Skeletal muscle tissue (tissue), 4 donors: ENCODE data around the gene CENPP. TPM values are rescaled to one million over a fixed set of nuclear protein-coding genes. Genes with fewer than 3 reads are reported as not detected.

ENCODE experiments used
- H3K27ac ChIP-seq: one replicate; pipeline ENCODE4 v1.7.0; 2013; ENCODE audit warnings: mild to moderate bottlenecking, low read depth, low read length, inconsistent platforms
- H3K27me3 ChIP-seq, 3 donors: one replicate each; pipeline ENCODE4 v1.7.0; 2013; ENCODE audit warnings: low read length in 3 of 3; ENCODE audit not compliant: control insufficient read depth in 3 of 3, insufficient read depth in 3 of 3
- H3K36me3 ChIP-seq, 3 donors: one replicate each; pipeline ENCODE4 v1.7.0; 2013; ENCODE audit warnings: low read length in 3 of 3; ENCODE audit not compliant: control insufficient read depth in 3 of 3, insufficient read depth in 3 of 3
- H3K4me1 ChIP-seq, 3 donors: one replicate each; pipeline ENCODE4 v1.7.0; 2013; ENCODE audit warnings: low read length in 3 of 3, mild to moderate bottlenecking in 3 of 3; ENCODE audit not compliant: control insufficient read depth in 3 of 3, insufficient read depth in 3 of 3
- H3K4me3 ChIP-seq, 3 donors: one replicate each; pipeline ENCODE4 v1.7.0; 2013; ENCODE audit warnings: low read length in 3 of 3
- H3K9ac ChIP-seq, 3 donors: one replicate each; pipeline ENCODE4 v1.7.0; 2013; ENCODE audit warnings: low read length in 3 of 3, mild to moderate bottlenecking in 3 of 3, moderate library complexity in 2 of 3, low read depth in 1 of 3
- H3K9me3 ChIP-seq, 3 donors: one replicate each; pipeline ENCODE4 v1.7.0; 2013; ENCODE audit warnings: low read length in 3 of 3; ENCODE audit not compliant: control insufficient read depth in 3 of 3
- total RNA-seq: library from RNA; depleted of rRNA; stranded (reverse); fragments of >200 nt; gene quantifications from one replicate; pipeline ENCODE4 v1.2.3, GENCODE V29; 2014
- donor health status: Osteomylitis.

The CENPP gene
- 15.7 TPM for total RNA-seq

DNA sequence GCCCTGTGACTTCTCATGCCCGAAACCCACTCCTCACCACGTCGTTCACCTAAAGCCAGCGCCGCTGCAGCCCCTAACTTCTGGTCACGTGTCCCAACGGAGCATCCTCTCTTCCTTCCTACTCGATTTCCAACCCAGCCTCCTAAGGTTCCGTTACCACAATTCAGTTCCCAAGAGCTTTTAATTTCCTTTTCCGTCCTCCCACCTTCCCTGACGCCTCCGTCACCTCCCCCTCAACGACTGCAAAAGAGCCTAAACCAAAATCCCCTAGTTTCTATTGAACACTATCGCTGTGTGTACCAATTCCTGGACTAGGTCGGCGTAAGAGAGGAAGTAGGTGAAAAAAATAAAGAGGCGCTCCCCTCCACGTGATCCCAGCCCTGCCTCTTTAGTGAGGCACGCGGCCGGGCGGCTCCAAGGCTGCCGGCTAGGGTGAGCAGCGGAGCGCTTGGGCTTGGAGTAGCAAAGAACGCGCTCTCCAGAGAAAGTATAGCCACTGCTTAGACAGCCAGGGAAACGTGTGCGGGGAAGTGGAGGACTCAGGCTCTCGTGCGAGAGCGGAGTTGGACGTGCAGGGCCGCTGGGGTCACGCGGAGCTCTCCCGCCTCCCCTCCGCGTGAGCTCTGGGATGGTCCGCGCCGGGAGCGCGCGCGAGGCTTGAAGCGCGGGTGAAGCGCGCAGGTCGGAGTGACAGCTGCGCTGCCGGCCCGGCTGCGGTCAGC lies at the start of gene CENPP, which contains the start of gene NOL8:
TSS of gene CENPP (plus strand) at position 685 of the 722 bp plus-strand sequence.
TSS of gene NOL8 (minus strand) at position 82 of the 722 bp plus-strand sequence. CDS start 1,189 bp downstream, outside the sequence.
- Histone ChIP-seq H3K4me1 (peaks cover 16 to 27% (median 22%) of the 10 kb centered on the region in 3 donors), H3K4me3 (peak within 1 kb of the TSS; percentile 81 to 98 (median 93)), H3K36me3 (peaks cover 3 to 26% (median 12%) of the 10 kb centered on the region in 3 donors), H3K27me3 (no peaks in the 10 kb centered on the region), H3K9ac (peak within 1 kb of the TSS; percentile 96 to 100 (median 98)), H3K9me3 (no peaks in the 10 kb centered on the region), H3K27ac (peak within 1 kb of the TSS; percentile 98)

DNA sequence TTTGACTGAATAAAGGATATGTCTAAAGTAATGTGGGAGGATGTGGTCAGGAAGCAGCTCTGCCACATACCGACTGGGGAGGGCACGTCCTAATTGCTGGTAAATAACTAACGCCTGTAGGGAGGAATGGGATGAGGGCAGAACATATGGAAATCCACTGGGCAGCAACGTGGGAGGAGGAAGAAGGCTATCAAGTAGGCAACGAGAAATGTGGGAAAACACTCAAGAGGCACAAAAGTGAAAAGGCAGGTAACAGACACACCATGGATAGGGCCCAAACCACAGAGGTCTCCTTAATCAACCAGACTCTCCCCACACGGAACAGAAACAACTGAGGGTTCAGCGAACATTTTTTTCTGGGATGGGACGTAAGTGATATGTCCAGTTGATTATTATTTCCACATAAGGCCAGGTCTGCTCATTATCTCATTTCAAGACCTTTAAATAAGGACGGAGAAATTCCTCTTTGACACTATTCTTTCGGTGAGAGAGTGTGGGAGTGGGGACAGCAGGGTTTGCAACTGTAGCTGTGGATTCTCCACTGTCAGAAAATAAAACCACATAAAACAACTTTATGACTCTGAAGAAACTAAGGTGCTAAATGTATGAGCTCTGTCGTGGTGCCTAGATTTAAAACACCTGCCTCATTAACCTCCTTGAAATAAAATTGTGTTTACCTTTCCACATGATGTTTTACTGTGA lies 49.3 kb upstream of the CENPP start:
- Histone ChIP-seq H3K27me3 (no peaks in the 10 kb centered on the region), H3K4me3 (no peak overlapping the region), H3K27ac (no peak overlapping the region), H3K9me3 (no peaks in the 10 kb centered on the region), H3K4me1 (no peaks in the 10 kb centered on the region), H3K36me3 (peaks cover 45 to 74% (median 66%) of the 10 kb centered on the region in 3 donors), H3K9ac (no peak overlapping the region)

DNA sequence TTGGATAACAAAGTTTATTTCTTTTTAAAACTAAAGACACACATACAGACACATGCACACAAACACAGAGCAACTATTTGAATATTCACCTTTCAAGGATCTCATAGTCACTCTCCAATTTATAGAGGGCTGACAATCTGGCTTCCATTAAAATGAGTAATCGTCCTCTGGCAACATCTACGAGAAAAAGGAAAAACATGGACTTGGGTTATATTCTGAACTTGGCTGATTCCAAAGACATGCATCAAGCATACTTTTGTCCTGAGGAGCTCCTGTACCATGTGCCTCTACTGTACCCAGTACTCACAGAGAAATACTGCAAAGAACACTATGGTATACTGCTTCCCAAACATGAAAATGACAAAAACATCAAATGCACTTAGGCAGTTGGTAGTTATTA lies 47.6 kb upstream of the CENPP start:
- H3K9ac ChIP-seq, result no peak overlapping the region
- H3K27me3 ChIP-seq, result no peaks in the 10 kb centered on the region
- no peak overlapping the region for H3K27ac ChIP-seq
- no peak overlapping the region for H3K4me3 ChIP-seq
- no peaks in the 10 kb centered on the region for H3K9me3 ChIP-seq
- peaks cover 41 to 71% (median 65%) of the 10 kb centered on the region in 3 donors for H3K36me3 ChIP-seq
- H3K4me1 ChIP-seq, result no peaks in the 10 kb centered on the region

DNA sequence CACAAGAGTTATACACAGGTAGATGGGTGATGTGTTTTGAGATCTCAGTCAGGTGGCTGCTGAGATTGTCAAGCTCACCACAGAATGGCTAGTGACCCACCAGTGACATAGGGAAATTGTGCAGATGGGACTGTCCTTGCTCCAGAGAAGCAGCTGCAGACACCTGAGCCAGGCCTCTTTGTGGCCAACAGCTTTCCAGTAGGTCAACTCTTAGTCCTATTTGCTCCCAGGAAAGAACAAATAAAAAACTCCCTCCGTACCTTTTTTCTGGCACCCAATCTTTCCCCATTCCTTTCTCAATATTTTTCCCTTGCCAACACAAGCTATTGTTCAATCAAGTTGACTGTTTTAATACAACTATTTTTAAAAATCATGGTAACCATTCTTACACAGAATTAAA lies 46.5 kb upstream of the CENPP start:
- no peaks in the 10 kb centered on the region for H3K27me3 ChIP-seq
- peaks cover 33 to 62% (median 60%) of the 10 kb centered on the region in 3 donors for H3K36me3 ChIP-seq
- no peak overlapping the region for H3K27ac ChIP-seq
- no peaks in the 10 kb centered on the region for H3K4me1 ChIP-seq
- H3K9me3 ChIP-seq, result no peaks in the 10 kb centered on the region
- no peak overlapping the region for H3K4me3 ChIP-seq
- no peak overlapping the region for H3K9ac ChIP-seq

DNA sequence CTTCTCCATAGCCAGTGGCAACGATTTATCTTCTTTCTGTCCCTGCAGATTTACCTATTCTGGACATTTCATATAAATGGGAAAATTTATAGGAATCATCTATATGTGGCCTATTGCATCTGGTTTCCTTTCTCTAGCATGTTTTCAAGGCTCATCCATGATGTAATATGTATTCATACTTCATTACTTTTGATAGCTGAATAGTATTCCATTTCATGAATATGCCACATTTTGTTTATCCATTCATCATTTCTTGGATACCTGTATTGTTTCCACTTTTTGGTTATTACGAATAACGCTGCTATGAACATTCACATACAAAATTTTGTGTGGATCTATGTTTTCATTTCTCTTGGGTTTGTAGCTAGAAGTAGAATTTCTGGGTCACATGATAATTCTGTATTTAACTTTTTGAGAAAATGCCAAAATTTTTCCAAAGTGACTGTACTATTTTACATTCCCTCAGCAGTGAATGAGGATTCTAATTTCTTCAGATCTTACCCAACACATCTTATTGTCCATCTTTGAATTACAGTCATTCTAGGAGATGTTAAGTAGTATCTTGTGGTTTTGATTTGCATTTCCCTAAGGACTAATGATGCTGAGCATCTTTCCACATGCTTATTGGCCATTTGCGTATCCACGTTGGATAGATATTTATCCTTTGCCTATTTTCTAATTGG lies 35.9 kb upstream of the CENPP start:
- peaks cover 8 to 24% (median 11%) of the 10 kb centered on the region in 3 donors for H3K36me3 ChIP-seq
- H3K27me3 ChIP-seq, result no peaks in the 10 kb centered on the region
- no peak overlapping the region for H3K9ac ChIP-seq
- H3K4me1 ChIP-seq, result peaks cover 17 to 21% (median 20%) of the 10 kb centered on the region in 3 donors
- H3K4me3 ChIP-seq, result no peak overlapping the region
- no peak overlapping the region for H3K27ac ChIP-seq
- no peaks in the 10 kb centered on the region for H3K9me3 ChIP-seq

DNA sequence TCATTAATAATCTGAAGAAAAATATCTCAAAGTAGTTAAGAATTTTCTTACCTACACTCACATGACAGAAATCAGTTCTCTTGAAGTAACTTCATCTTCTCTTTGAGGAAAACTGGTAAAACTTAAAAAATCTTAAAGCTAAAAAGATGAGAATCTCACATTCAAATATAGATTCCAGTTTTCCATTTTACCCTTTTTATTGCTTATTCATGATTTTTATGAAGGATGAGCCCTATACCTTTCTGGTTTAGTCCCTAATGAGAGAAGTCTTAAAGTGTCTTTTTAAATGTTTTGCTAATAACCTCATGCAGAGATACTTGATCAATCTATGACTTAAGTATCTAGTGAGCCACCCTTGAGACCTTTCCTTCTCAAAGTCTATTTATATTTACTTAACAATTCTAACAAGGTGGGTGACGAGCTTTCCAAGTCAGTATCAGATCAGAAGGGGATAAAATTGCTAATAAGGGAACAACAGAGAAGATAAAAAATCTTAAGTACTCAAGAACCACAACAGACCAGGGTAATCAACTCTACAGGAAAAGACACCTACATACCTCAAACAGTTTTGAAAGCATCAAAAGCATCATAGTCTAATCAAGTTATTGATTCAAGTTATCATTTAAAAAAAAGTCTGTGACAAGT lies 34.8 kb upstream of the CENPP start:
- peaks cover under 1 to 14% (median 3%) of the 10 kb centered on the region in 3 donors for H3K36me3 ChIP-seq
- no peak overlapping the region for H3K27ac ChIP-seq
- H3K4me1 ChIP-seq, result peaks cover 17 to 21% (median 20%) of the 10 kb centered on the region in 3 donors
- no peak overlapping the region for H3K9ac ChIP-seq
- H3K4me3 ChIP-seq, result no peak overlapping the region
- no peaks in the 10 kb centered on the region for H3K27me3 ChIP-seq
- H3K9me3 ChIP-seq, result no peaks in the 10 kb centered on the region

DNA sequence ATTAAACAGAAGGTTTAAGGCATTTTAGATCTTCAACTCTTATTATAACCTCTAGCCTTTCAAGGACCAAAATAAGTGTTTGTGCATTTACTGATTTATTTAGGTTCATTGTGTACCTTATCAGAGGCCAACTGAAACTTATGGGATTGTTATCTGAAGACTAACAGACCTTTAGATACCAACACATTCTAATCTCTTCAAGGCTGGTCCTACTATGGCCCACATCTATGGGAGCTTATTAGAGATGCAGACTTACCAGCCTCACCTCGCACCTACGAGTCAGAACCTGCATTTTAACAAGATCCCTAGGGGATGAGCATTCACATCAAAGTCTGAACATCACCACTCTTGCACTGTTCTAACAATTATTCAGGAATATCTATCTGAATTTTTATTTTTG lies 34.2 kb upstream of the CENPP start:
- Histone ChIP-seq H3K9ac (no peak overlapping the region), H3K4me3 (no peak overlapping the region), H3K4me1 (peaks cover 17 to 21% (median 20%) of the 10 kb centered on the region in 3 donors), H3K9me3 (no peaks in the 10 kb centered on the region), H3K36me3 (peaks cover 0 to 13% (median 3%) of the 10 kb centered on the region in 3 donors), H3K27ac (no peak overlapping the region), H3K27me3 (no peaks in the 10 kb centered on the region)

DNA sequence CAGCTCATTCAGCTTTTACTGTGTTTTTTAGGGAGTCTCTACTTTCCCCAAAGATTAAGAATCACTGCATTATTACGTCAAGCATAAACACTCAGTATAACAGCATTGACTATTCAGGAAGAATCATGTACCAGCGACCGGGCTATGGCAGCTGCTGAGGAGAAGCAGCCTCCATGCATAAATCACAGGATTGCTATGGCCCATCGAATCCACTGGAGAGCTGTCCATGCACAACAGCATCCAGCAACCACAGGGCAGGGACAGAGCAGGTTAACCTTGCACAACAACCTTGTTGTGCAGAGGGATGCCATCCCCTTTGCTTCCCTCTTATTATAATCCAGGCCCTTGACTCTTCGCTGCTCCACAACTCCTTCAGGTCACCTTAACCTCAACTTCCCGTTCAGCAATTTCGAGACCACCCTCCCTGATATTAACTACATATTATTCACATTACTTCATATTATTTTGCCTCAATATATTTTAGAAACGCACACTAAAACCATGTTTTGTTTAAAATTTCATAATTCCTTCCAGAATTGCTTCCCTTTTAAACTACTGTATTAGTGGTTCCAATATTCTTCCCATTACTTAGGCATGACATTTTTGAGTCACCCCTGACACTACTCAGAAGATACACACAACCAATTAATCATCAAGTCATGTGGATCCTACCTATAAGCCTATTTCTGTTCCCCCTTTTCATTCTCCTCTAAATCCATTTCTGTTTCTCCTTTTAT lies 33.2 kb upstream of the CENPP start:
- H3K9ac ChIP-seq, result peak overlapping the region; percentile 85 to 87 (median 86)
- H3K4me3 ChIP-seq, result peak overlapping the region; percentile 87 to 97 (median 95)
- H3K9me3 ChIP-seq, result no peaks in the 10 kb centered on the region
- H3K4me1 ChIP-seq, result peaks cover 17 to 21% (median 20%) of the 10 kb centered on the region in 3 donors
- H3K36me3 ChIP-seq, result peaks cover 0 to 20% (median 3%) of the 10 kb centered on the region in 3 donors
- H3K27ac ChIP-seq, result peak overlapping the region; percentile 61
- no peaks in the 10 kb centered on the region for H3K27me3 ChIP-seq

DNA sequence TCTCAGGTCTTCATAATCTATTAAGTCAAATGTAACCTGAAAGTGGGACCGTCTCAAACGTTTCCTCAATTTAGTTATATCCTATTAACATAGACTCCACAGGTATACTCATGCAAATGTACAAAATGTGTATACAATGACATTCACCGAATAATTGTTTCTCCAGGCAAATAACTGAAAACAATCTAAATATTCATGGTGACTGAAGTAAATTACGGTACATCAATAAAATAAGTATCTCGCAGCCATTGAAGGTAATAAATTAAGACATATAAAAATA lies 32.7 kb upstream of the CENPP start:
- Histone ChIP-seq H3K36me3 (peaks cover 0 to 20% (median 3%) of the 10 kb centered on the region in 3 donors), H3K27me3 (no peaks in the 10 kb centered on the region), H3K27ac (peak overlapping the region; percentile 61), H3K4me3 (peak overlapping the region; percentile 87 to 97 (median 95)), H3K9ac (peak overlapping the region; percentile 85 to 87 (median 86)), H3K4me1 (peaks cover 17 to 21% (median 20%) of the 10 kb centered on the region in 3 donors), H3K9me3 (no peaks in the 10 kb centered on the region)
